Activated gamma-delta T cell (primary cell): ENCODE data around the gene DEFB132.
A peak's percentile ranks its signal among the peaks of the same experiment; 100 is the strongest.

Experiments used
- DNase-seq: peaks from one replicate; lab custom pipeline; 2025; lab: John Stamatoyannopoulos, UW

The DEFB132 gene

DNA sequence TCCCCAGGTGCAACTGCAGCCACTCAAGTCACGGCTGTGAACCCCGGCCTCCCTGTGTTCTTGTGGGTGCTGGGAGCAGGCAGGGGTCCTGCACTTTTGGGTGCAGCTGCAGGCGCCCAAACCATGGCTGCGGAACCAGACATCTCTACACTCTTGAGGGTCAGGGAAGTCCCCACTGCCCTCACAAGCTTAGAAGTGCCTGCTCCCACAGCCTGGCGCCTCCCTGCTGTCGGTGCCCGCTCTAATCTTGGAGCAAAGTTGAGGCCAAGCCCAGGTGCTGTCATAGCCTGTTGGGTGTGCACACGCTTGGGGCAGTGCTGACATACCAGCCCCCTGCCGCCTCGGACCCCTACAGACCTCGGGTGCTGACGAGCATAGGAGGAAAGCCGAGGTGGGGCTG, 6.2 kb downstream of the DEFB132 start:
- DNase-seq = no peak

DNA sequence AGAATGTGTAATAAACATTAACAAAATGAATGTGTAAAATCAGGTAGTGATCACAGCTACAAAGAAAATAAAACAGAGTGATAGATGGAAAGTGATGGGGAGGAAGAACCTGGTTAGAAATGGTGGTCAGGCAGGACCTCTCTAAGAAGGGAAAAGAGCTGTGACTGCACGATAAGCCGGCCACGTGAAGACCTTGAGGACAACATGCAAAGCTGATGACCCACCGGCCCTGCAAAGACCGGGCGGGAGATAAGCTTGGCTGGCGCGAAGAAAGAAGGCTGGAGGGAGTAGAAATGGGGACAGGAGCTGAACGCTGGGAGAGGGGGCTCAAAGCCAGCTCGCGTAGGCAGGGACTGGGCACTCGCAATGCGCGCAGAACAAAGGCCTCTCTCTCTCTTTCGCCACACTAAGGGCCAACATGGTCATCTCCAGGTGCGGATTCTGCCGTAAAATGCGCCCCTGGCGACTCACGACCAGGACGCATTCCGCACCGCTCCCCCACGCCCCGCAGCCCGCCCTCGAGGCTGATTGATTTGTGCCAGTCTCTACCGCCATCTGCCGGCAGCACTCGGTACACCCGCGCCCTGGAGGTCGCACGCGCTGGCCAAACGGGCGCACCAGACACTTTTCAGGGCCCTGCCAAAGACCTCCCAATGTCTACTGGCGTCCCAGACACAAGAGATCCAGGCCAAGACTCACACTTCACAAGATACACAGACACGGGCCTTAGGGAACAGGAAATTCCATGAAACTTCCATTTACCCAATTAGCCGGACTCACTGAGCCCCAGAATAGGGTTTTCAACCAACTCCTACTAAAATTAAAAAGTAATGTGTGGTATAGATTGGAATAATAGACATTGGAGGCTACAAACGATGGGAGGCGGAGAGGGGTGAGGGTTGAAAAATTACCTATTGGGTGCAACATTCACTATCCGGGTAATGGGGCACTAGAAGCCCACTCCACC, 9.4 kb downstream of the DEFB132 start:
- DNase-seq = peak; percentile 64

DNA sequence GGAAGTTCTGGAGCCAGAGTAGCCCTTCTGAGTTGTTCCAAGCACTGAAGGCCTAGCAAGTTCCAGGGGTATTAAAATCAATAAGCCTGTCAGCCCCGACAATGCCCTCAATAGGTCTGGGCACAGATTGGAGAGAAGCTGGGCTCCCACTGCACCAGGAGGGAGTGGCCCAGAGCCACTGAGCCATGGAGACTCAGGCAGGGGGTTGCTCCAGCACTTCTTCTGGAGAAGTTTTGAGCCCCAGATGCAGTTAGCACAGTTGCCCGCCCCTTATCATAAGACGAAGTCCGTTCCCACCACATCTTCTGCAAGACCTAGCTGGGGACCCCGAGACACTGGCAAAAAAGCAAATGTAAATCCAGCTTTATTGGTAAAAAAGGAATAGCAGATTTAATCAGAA, 13.0 kb downstream of the DEFB132 start:
- no peak for DNase-seq

DNA sequence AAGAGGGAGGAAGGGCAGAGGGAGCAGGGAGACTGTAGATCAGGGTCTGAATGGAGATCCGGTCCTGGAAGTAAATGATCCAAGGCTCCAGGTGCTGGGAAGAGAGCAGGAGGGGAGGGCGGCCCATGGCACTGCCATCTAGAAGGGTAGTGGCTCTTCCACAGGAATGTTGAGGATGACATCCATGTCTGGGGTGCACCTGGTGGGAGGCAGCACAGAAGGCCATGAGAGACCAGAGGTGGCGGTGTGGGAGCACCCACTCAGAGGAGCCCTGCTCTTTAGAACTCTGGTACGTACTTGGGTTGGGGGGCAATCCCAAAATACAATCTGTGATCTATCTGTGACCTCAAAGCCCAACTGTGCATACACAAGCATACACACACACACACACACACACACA, 13.5 kb downstream of the DEFB132 start:
- DNase-seq = no peak

DNA sequence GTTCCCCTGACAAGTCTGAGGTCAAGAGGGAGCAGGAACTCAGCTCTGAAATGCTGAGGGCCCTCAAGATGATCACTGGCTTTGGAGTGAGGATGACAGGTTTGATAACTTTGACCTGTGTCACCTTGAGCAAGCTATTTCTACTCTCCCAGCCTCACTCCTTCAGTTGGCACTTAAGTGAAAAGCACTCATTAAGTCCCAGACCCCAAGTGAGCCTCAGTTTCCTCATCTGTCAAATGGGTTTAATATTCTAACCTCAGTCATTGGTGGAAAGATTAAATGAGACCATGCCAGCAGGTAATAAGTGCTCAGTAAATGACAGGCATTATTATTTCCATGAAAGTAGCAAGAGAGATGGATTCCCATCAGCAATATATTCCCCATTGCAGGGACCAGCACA, 14.0 kb downstream of the DEFB132 start:
- DNase-seq = no peak

DNA sequence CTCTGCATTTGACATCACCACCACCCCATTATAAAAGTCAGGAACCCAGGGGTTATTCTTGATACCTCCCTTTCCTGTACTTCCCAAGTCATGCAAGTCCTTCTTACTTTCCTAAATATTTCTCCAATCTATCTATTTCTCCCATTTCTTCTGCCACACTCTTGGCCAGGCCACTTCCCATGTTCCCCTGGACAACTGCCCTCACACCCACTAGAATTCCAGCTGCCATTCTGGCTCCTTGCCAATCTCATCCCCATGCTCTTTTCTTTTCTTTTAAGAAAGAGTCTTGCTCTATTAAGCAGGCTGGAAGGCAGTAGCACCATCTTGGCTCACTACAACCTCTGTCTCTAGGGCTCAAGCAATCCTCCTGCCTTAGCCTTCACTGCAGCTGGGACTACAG, 15.2 kb downstream of the DEFB132 start:
- no peak for DNase-seq

DNA sequence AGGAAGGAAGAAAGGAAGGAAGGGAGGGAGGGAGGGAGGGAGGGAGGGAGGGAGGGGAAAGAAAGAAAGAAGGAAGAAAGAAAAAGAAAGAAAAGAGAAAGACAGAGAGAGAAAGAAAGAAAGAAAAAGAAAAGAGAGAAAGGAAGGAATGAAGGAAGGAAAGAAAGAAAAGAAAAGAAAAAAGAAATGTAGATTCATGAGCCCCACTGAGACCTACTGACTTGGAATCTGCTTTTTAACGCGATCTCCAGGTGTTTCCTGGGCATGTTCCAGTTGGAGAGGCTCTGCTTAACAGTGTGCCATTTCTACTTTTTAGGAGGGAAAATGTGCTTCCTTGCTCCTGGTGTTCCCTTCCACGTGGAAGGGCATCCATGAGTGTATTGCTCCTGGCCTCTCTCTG, 16.4 kb downstream of the DEFB132 start:
- no peak for DNase-seq

DNA sequence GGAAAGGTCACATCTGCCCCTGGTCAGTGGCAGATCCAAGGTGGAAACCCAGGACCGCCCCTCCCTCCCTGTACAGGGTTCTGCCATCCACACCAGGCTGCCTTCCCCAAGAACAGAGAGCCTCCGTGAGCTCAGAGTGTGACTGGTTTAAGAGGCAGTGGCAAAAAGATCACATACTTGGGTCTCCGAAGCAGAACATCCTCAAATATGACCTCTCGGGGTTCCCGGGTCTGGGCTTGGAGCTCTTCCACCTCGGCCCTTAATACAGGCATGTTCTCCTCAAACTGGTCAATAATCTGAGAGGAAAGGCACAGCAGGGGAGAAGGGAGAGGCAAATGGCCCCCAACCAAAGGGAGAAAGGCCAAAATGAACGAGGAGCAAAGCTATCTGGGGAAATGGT, 18.3 kb downstream of the DEFB132 start:
- no peak for DNase-seq

DNA sequence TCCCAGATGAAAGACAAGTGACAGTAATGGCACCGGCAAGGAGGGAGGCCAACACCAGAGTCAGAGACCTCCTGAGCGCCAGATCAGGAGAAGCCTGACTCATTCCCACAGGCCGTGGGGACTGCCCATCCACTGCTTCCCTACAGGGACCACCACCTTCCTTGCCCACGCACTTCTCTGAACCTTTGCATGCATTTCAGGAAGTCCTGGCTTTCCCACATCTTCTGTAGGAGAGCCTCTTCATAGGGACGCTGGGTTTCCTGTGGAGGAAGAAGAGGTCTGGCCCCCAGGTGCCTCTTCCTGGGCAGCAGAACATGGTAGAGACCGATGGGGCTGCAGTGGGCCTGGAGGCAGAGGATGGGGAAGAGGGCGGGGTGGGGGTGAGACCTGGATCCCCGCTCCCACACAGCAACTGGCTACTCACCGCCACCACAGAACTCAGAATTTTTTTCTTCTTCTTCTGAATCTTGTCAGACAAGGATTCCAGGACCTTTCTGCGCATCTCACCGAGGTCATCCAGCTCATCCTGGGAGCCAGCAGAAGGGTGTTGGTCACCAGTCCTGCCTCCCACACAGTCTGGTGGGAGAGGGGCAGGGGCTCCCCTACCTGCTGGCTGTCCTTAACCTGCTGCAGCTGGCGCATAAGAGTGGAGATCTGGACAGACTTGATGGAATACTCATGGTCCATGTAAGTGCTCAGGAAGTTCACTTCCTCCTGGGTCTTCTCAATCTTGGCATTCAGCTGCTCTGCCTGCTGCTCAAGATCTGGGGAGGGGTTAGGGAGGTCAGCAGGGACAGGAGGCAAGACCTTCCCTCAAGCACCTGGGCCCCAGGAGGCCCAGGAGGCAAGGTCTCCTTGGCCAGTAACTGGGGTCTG, 19.3 kb downstream of the DEFB132 start:
- no peak for DNase-seq

DNA sequence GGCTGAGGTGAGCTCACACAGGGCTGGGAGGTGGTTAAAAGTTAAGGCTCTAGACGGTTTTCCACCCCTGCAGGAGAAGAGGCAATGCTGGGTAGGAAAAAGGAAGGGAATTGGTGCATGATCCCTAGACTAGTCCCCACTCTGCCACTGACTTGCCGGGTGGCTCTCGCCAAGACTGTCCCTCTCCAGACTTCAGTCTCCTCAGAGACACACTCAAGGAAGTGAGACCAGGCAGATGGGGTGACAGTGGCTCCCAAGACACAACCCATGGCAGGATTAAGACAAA, 19.9 kb downstream of the DEFB132 start:
- DNase-seq = no peak

DNA sequence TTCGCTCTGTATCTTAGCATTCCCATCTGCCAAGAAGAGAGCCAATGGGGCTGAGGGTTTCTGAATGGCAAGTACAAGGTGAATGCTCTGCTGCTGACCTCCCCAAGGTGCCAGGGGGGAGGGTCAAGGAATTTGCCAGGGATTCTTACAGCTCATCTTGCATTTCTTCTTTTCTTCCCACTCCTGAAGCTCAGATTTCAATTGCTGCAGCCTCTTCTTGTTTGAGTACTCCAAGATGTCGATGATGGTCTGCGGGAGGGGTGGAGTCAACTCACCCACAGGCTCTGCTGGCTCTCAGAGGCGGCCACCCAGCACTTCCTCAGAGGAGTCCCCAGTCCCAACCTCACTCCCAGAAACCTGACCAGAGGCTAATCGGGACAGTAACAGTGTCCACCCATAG, 20.7 kb downstream of the DEFB132 start:
- no peak for DNase-seq

DNA sequence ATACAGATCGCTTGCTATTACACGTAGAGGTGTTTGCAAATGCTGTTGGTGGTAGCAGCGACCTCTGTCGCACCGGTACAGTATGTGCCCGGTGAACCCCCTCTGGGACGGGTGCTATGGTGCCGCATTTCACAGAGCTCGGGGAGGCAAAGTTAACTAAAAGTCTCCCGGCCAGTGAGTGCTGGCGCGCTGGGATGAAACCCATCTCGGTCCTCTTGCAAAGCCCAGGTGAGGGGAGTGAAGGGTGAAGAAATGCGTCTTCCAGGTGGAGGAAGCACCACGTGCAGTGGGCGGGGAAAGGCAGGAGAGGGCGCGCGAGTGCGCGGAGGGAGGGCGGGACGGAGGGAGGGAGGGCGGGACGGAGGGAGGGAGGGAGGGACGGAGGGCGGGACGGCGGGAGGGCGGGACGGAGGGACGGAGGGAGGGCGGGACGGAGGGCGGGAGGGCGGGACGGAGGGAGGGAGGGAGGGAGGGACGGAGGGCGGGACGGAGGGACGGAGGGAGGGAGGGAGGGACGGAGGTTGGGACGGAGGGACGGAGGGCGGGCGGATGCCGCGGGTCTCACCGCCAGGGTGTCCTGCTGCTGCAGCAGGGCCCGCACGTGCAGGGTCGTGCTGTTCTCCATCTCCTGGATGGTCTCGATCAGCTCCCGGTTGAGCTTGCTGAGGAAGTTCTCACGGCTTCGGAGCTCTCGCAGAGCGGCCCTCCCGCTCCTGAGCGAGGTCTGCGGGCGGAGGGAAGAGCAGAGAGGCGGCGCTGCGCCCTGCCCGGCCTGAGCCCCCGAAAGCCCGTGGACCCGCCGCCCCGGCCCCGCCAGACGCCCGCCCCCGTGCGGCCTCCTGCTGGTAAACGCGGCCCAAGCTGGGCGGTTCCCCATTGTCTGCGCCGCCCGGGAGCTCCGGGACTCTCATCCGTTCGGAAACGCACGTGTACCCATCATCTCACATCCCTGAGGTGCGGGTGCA, 21.4 kb downstream of the DEFB132 start:
- DNase-seq = no peak

DNA sequence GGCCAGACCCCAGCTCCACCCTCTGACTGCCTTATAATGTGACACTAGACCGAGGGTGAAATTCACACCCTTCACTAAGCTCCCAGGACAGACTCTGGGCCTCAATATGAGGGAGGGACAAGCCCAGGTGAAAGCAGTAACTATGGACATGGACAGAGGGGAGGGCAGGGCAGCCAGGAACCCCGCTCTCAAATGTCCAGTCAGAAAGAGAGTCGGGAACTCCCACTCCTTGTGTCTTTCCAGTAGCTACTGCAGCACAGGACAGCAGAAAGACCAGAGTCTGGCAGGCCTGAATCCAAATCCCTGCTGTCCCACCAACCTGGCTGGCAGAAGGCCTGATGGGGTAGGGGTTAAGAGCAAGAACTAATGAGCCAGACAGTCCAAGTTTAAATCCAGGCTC, 26.6 kb downstream of the DEFB132 start:
- no peak for DNase-seq

DNA sequence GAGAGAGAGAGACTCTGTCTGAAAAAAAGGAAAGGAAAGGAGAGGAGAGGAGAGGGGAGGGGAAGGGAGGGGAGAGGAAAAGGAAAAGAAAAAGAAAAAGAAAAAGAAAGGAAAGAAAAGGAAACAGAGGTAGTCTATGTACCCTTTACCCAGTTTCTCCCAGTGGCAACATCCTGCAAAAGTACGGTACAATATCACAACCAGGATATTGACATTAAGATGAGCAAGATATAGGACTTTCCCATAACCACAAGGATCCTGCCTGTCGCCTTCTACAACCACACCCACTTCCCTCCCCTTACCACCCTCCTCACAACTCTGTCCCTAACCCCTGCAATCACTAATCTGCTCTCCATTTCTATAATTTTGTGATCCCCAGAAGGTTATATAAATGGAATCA, 29.0 kb downstream of the DEFB132 start:
- no peak for DNase-seq

DNA sequence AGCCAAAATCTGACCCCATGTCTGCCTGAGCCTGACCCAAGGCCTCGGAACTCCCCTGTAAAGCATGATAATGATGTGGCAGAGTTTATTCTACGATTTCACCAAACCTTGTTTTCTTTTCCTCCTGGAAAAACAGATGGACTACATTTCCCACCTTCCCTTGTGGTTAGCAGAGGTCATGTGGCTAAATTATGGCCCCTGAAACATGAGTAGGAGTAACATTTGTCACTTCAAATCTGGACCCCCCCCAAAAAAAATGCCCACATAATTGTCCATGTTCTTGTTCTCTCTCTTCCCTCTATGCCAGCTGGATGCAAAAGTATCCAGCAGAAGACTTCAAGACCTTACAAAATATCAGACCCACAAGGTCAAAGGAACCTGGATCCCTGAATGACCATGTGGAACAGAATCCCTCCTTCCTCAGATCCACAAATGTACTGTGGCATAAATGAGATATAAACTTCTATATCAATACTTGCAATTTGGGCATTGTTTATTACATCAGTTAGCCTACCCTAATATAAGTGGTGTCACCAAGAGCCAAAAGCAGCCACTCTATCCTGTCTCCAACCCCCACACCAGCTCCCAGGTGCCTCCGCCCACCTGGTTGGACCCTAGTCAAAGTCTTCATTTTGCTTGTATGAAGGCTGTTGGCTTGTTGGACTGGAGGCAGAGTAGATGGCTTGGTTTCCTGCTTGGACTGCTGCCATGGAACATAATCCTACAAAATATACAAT, 31.6 kb downstream of the DEFB132 start:
- no peak for DNase-seq

DNA sequence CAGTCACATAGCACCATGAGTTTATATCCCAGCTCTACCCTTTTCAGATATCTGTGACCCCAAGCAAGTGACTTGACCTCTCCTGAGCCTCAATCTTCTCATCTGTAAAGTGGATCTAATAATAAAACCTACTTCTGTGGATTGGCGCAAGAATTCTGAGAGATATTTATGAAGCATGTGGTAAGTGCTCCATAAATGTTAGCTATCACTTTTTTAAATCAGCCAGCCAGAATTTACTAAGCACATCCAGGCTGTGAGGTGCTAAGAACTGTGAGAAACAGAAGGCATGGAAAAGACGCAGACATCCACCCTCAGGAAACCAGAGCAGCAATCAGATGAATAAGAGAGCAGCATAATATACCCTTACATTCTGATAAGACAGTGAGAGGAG, 32.2 kb downstream of the DEFB132 start:
- no peak for DNase-seq

DNA sequence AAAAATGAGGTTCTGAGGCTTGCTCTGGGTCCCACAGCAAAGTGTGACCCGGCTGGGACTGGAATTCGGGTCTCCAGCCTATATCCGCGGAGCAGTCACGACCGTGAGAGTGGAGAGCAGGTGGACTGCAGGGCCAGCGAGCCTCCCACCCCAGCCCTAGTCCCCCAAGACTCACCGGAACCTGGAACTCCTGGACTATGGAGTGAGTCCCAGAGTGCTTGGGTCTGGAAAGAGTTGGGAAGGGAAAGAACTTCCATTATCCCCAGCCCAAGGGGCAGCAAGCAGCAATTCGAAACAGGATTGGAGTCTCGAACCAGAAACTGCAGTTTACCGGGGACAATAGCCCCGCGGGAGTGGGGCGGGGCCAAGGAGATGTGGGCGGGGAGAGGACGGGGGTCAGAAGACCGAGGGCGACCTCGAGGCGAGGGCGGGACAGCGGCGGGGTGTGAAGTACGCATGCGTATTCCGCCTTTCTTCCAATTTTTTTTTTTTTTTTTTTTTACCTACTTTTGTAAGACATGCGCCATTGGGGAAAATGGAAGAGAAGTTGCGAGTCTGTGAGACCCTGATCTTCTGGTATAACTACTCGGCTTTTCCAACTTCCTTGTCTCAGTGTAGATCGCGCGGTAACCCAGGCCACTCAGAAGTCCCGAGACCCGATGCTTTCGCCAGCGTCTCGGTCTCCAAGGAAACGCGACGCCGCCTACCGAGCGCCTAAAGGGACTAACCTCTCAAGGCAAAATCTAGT, 32.7 kb downstream of the DEFB132 start, which contains the start of gene C20orf96:
Gene C20orf96 (minus strand): TSS at position 667 of the 748 bp plus-strand sequence. CDS start 140 bp downstream, at position 527.
- DNase-seq = peak; percentile 69

DNA sequence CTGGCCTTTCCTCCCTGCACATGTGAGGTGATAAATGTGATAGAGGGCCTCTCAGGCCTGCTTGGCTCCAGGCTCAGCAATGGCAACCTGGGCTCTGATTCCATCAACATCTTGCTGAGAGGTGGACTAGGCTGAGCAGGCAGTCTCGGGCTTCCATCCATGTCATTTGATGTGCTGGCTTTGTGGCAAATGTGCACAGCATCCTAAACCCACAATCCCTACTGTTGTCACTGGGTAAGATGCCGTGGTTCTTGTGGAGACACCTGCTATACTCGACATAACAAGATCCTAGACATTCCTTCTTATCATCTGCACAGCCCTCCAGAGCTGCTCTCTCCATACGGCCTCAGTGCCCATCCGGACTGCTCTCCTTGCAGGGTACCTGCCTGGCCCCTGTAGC, 37.1 kb downstream of the DEFB132 start:
- DNase-seq = no peak

DNA sequence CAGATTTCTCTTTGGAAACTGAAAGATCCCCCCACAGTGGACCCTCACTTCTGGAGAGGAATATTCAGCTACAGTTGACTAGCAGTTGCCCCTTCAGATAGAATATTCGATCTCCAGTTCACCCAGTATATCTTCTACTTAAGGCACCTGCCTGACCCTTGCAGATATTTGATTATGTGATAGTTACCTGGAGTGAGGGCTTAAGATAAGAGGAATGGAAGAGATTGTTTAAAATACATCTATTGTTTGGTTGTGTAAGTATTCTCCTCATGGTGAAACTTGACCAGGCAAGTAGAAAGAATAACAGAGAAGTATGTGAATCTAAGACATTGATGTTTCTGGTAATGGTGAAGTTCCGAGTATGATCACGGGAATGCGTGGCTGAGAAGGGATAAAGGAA, 38.3 kb downstream of the DEFB132 start:
- DNase-seq = no peak
